CD4-positive, alpha-beta T cell treated with Interleukin-4 for 1 hour (primary cell): ENCODE measurements around the gene SPATC1L.
"Not testable (repeated sequence)": the region's sequence is repeated elsewhere in the genome, so short reads cannot be mapped to it uniquely, and the experiment has no call there.

ENCODE experiments used
- DNase-seq, 2 donors: peaks; one replicate each; pipeline ENCODE4 v3.0.0-alpha.2; 2020 to 2022

The SPATC1L gene

DNA sequence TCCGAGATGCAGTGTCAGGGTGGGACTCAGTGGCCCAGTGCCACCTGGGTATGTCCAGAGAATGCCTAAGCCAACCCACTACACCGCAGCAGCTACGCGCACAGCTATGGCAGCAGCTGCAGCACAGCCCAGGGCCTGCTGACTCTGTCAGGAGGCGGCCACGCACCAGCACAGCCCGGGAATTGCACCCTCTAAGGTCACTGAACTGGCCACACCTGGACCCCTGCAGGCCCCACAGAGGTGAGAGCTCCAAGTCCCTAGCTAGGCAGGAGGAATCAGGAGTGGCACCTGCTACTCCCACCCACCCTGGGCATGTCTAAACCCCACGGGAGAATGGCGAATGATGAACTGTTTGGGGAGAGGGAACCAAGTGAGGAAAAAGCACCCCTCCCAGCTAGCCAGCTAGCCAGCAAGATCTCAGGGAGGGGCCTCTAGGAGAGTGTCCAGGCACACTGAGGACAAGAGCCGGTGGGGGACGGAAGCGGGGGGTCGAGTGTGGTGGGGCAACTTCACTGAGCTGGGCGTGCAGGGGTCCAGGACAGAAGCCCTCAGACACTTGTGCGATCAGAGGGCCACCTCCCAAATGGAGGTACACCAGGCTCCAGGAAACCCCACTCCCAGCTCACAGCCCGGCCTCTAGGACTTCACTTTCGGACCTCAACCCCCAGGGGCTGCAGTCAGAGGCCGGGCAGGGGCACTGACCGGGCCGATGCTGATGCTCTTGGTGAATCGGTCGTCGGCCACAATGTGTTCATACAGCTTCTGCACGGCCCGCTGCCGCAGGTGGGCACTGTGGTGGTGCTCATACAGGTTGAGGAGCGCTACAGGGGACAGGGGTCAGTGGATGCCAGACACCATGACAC is 30.4 kb upstream of the SPATC1L start:
- DNase-seq = no peak

DNA sequence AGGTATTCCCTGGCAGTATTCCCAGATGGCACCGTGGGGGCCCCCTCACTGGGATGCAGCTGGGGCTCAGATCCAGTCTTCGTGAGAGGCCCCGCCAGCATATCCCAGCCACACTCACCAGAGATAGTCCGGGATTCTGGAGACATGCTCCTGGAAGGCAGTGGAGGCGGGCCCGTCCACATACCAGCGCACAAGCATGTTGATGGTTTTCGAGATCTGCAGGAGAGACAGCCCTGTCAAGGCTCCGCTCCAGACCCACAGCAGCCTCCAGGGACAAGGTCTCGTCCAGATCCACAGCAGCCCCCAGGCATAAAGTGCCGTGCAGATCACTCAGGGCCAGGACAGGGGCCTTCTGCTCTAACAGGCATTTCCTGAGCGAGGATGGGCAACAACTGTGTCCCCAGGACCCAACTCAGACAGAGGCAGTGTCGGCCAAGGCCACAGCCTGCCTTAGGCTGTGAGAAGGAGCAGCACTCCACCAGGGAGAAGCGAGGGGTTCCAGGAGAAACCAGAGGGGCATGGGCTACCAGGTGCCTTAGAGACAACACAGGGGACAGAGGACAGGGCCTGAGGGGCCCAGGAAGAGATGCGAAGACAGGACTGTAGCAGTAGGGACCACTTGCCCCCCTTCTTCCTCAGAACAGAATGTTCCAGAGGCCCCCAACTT is 29.5 kb upstream of the SPATC1L start:
- DNase-seq = no peak

DNA sequence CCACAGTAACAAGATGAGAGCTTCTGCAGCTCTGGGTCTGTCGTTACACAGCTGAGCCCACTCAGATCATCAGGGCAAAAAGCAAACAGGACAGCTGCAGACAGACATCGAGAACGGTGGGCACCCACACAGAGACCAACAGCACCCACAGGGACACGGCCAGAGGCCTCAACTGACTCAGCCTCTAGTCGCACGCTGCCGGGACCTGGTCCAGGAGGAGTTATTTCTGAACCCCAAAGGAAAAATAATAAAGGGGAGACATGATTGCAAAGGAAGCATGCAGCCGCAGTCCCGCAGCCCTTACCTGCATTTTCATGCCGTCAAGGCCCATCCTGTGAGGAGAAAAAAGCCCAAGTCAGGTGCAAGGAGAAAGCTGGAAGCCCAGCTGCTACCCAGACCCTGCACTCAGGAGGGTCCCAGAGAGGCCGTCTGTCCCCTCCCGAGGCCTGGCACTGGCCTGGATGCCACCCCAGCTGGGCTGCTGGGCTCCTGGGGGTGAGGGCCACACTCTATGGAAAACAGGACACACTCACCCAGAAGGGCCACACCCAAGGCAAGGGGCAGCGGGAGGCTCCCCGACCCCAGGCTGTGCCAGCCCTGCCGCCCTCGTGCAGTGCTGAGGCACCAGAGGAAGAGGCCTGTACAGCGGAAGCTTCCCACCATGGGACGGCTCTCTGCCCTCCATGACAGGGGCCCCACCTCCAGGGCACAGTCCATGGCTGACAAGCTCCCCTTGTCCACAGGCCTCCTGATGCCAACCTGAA is 28.6 kb upstream of the SPATC1L start:
- DNase-seq = no peak

DNA sequence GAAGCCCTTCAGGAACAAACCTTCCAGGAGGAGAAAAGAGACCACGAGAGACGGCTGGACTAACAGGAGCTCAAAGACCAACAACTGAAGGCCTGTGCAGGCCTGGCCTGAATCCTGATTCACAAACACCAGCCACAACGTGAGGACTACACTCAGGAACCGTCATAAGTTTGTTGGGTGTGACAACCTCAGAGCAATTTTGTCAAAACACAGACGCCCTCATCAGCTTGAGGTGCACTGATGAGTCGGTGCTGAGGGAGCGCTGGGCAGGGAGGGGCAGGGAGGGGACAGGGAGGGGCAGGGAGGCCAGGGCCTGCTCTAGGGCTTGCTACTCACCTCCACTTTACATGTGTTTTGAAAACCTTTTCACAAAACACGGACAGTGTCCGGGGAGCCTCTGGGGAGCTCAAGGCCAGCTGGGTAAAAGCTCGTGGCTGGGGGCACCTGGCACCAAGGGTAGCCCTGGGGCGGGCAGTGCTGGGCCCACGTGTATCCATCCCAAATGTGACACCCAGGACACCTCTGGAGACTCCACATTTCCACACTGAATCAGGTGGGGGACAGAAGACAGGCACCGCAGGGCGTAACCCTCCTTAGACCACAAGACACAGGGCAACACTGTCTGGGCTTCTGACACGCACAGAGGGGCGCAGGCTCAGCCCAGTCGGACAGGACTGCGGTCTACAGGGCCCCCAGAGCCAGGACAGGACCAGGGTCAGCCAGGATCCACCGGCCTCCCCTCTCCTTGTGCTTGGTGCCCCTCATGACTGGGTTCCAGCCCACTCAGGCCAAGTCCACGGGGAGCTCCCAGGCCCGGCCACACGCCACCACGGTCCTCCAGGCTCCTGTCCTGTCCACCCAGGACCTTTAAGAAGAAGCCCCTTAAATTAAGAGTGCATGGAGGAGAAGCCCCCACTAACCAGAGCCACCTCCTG is 27.8 kb upstream of the SPATC1L start:
- DNase-seq = no peak

DNA sequence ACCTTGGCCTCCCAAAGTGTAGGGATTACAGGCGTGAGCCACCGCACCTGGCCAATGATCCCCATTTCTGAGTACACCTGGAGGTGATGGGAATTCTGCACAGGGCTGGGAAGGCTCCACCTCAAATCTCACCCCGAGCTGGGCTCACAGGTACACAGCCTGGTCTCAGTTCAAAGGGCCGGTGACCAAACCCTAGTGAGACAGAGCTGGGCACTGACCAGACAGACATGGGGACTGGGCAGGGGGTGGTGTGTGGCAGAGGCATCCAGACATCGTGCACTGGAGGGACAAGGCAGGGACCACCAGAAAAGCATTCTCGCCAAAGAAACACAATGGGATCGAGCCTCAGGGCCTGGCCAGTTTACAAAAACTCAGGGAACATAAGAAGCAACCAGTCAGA is 27.1 kb upstream of the SPATC1L start:
- no peak for DNase-seq

DNA sequence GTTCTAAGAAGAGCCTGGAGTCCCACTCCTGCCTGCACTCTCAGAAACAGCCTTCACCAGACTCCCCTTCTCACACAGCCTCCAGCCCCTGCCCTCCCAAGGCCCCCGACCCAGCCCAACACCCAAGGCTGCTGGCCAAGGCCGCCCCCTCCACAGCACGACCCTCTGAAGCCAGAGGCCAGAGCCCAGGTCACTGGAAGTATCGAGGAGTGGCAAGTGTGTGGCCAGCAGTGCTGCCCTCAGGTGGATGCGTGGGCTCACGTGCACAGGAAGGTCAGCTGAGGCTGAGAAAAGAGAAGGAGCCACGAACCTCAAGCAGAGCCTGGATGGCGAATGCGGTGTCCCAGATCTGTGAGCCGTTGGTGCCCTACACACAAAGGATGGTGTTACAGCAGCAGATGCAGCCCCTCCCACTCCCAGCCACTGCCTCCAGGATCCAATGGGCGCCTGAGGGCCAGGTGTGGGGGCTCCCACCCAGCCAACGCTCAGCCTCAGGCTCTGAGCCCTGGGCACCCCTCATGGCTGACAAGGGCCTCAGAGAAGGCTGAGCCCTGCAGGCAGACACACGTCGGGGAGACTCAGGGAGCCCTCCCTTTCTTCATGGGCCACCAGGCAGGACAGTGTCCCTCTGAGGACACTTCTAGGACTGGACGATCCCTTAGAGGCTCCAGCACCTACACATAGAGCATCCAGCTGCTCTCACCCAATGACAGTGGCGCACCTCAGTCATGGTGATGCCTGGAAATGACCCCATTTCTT is 26.3 kb upstream of the SPATC1L start:
- no peak for DNase-seq

DNA sequence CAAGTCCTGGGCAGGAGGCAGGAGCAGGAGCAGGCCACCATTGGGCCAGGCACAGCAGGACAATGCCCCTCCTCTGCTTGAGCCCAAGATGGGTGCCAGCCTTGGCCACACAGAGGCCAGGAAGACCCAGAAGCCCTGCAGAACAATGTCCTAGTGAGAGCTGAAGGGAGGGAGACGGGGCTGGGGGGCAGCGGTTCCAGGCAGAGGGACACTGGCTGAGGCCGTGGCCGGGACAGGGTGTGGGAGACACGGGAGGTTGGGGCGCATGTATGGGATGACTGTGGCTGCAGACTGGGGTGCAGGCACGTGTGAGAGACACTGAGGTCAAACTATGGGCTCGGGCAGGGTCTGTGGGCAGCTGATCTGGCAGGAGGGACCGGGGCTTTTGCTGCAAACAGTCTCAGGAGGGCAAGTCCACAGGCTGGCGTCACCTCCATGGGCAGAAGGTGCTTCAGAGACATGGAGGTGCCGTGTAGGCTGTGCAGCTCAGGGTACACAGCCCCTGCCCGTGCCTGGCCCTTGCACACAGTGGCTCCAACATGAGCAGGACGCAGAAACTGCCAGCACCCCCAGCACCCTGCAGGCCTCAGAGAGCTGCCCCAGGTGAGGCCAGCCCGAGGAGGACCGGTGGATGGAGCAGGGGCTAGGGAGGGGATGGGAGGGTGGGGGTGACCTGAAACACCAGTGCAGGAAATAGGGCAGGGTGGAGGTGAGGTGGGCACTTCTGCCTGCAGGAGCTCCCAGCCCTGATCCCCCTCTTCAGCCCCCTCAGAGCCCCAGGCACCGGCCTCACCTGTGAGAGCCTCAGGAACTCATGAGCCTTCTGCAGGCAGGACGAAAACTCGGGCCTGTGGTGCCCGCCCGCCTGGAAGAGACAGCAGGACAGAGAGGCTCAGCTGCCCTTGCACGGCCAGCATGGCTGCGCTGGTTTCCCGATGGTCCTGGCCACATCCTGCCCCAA is 24.8 kb upstream of the SPATC1L start:
- no peak for DNase-seq

DNA sequence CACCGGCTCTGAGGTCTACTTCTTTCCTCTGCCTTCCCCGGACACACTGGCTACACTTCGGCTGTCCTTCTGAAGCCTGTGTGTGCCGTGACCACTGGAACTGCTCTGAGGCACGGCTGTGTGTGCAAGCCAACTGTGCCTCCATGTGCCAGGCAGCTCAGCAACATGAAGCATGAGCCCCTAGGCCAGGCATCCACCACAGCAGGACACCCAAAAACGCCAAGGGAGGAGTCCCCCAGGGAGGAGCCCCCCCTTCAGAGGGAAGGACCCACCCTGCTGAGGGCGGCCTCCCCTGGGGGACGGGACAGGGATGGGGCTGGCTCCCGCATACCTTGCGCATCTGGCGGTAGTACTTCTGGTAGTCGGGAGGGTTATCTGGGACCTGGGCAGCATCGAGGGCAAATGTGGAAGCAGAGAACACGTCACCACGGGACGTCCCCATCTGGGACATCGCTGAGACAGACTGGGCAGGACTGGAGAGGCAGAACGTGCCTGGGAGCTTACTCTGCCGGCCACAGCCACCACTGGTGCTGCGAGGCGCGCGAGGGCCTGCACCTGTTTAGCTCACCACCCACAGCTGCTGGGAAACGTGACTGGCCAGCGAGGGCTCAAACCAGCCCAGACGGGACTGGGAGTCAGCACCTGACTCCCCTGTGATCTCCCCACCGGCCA is 23.8 kb upstream of the SPATC1L start:
- DNase-seq = no peak

DNA sequence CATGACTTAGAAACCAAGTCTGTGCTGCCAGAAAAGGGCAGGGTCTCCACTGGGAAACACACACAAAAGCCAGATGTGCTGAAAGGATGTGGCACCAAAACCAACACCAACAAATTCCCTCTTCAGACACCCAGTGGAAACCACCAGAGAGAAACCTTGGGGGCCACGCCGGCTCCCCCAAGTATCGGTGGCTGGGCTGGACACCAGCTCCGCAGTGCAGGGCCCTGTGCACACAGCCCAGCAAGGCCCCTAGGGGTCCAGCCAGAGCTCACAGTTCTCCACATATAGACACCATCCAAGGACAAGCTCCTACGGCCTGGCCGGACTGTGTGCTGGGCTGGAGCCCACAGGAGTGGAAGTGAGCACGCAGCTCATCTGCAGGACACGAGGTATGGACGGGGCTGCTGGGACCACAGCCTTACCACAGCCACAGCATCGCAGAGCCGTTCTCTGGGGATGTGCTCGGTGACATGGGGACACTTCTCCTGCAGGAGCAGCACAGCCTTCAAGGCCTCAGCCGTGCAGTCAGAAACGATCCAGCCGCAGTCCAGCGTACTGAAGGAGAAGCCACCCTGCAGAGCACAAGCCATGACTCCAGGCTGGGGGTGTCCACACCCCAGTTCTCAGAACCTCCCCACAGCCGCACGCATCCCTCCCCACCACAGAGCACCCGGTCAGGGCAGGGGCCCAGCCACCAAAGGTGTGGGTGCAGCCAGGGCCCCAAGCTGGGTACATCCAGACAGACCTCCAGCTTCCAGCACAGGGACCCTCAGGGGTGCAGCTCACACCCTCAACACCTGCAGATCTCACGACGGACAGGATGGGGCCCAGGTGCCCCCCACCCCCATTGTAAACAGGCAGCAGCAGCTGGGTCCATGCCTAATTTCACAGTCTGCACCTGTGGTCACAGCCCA is 23.0 kb upstream of the SPATC1L start:
- DNase-seq = no peak

DNA sequence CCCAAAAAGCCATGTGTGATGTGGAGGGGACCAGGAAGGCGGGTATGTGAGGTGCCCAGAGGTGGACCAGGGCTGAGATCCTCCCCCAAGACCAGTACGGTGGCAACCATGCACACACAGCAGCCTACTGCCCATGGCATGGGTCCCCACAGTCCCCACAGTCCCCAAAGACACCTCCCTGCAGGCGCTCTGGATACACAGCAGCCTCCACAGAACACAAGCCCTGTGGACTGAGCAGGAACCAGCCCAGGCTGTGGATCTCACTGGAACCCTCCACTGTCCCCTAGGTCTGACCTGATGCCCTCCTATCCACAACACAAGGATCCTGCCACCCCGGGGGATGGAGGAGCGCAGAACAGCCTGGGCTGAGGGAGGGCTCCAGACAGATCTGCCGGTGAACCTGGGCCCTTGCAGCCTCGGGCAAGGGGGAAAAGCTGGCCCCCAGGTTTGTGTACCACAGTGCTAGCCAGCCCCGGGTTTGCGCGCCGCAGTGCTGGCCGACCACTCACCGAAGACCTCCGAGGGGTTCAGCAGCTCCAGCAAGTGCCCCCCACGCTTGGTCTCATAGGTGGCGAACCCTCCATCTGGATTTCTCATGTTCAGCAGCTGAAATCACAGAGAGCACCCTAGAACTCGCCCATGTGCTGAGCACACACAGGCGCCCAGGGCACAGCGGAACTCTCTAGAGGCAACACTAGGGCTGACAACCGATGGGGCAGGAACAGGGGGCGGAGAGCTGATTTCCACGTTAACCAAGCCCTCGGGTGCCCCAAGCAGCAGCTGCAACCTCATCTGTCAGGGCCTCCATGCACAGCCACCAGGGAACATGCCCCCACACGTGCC is 22.1 kb upstream of the SPATC1L start:
- DNase-seq = no peak

DNA sequence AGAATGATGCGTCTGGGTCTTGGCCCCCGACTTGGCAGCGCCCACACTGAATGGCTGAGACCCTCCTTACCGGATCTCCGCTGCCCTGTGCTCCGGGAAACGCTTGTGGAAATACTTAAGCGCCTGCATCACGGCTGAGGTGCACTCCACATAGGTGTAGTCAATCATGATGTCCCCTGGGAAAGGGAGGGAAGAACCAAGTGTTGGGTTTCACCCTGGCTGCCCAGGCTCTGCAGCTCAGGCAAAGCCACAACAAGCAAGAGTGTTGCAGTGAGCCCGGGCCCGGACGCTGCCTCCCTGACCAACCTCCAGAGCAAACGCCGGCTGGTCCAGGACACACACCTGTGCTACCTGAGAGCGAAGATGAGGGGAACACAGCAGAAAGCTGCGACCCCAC is 21.5 kb upstream of the SPATC1L start:
- no peak for DNase-seq

DNA sequence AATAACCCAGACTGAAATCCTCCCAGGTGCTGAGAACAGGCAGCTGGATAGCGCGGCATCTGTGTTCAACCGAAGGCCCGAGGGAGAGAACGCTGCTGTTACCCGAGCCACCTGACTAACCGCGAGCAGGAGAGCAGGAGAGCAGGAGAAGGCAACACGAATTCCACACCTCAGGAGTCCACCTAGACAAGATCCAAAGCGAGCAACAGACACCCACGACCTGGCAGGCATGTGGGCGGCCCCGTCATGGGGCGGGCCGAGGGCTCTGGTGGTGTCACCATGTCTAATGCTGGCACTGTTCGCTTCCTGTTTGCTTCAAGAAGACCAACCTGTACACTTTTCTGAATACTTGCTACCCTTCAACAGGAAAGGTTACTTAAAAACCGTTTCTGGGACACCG is 20.9 kb upstream of the SPATC1L start:
- no peak for DNase-seq

DNA sequence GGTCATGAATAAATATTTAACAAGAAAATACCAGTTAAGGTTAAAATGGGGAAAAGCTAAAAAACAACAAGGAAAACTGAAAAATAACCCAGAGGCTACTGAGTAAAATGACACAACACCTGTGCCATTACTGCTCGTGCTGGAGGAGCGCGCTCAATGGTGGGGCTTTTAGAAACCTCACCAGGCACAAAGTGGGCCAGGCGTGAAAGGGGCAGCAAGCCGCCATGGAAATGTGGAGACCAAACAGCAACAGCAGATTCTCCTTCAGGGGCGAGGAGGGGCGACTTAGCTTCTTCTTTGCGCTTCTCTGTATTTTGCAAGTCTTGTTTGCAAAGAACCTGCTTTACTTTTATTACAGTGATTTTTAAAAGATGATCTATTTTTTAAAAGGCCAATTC is 18.9 kb upstream of the SPATC1L start:
- DNase-seq = no peak

DNA sequence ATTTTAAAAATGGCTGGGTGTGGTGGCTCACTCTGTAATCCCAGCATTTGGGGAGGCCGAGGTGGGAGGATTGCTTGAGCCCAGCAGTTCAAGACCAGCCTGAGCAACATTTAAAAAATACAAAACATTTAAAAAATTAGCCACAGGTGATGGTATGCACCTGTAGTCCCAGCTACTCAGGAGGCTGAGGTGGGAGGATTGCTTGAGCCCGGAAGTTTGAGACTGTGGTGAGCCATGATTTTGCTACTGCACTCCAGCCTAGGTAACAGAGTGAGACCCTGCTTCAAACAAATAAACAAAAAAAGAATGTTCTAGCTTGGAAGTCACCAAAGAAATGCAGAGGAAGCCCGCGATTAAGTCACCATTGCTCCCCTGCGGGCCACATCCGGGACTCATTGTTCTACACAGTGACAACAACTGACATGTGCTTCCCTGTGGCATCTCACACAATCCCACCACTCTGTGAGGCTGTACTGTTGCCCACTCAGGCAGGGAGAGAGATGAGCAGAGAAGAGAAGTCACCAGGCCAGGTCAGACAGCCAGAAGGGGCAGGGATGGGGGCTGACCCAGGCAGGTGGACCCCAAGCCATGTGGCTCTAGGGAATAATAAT is 18.4 kb upstream of the SPATC1L start:
- DNase-seq = peak in 1 of 2 donors; percentile 9

DNA sequence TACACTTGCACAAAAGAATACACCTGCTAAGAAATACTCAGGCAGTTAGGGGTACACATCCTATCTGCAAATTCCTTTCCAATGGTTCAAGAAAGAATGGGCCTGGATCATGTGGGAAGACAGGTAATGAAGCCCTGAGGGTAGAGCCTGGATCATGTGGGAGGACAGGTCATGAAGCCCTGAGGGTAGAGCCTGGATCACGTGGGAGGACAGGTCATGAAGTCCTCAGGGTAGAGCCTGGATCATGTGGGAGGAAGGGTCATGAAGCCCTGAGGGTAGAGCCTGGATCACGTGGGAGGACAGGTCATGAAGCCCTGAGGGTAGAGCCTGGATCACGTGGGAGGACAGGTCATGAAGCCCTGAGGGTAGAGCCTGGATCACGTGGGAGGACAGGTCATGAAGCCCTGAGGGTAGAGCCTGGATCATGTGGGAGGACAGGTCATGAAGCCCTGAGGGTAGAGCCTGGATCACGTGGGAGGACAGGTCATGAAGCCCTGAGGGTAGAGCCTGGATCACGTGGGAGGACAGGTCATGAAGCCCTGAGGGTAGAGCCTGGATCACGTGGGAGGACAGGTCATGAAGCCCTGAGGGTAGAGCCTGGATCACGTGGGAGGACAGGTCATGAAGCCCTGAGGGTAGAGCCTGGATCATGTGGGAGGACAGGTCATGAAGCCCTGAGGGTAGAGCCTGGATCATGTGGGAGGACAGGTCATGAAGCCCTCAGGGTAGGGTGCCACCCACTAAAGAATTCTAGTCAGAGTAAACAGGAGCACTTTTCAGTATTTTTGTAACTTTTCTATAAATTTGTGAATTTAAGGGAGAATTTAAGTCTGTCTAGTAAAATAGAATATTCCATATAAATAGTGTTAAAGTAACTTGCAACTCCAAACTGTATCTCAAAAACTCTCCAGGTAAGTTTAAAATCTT is 16.9 kb upstream of the SPATC1L start:
- DNase-seq = not testable (repeated sequence)
